Hepatocyte (in vitro differentiated cells): Measurements from ENCODE around the gene SF3B5.
"Not testable (repeated sequence)": the region's sequence is repeated elsewhere in the genome, so short reads cannot be mapped to it uniquely, and the experiment has no call there.

Experiments
- CTCF ChIP-seq: fragments of 200-600 bp; sonication (generic); IDR thresholded peaks from 2 replicates; pipeline ENCODE4 v1.5.1; 2016; ENCODE audit warnings: antibody characterized with exemption, mild to moderate bottlenecking; ENCODE audit not compliant: poor library complexity
- EZH2phosphoT487 ChIP-seq: fragments of 200-600 bp; sonication (generic); IDR thresholded peaks from one replicate; pipeline ENCODE4 v1.6.1; 2018; ENCODE audit warnings: antibody characterized with exemption, mild to moderate bottlenecking, low read depth, moderate library complexity; ENCODE audit not compliant: unreplicated experiment, severe bottlenecking

- not testable (repeated sequence) for TF ChIP-seq CTCF, EZH2phosphoT487
These were observed 48.7 kb downstream of the SF3B5 start for GRCh38 chr6:144046672-144047071.
